Right forelimb (tissue), 1 donor: ENCODE measurements around the gene PLCG2.

Source experiments
- DNase-seq: peaks from one replicate; pipeline ENCODE4 v3.0.0-alpha.2; 2018

Gene PLCG2

GRCh38 chr16:81882559-81882958 lies 103.5 kb downstream of the PLCG2 start:
- no peak for DNase-seq

- no peak for DNase-seq
These were observed 104.1 kb downstream of the PLCG2 start for GRCh38 chr16:81883235-81883634.

- DNase-seq: no peak
These were observed 107.0 kb downstream of the PLCG2 start for GRCh38 chr16:81885976-81886586.

GRCh38 chr16:81888520-81889394 lies 109.7 kb downstream of the PLCG2 start:
- DNase-seq: no peak

- DNase-seq: no peak
These were observed 112.8 kb downstream of the PLCG2 start for GRCh38 chr16:81891736-81892364.

- no peak for DNase-seq
These were observed 115.5 kb downstream of the PLCG2 start for GRCh38 chr16:81894592-81894991.

- no peak for DNase-seq
These were observed 117.8 kb downstream of the PLCG2 start for GRCh38 chr16:81896902-81897301.

GRCh38 chr16:81899601-81900000 lies 120.5 kb downstream of the PLCG2 start:
- no peak for DNase-seq

GRCh38 chr16:81900014-81900413 lies 120.9 kb downstream of the PLCG2 start:
- no peak for DNase-seq

GRCh38 chr16:81900456-81900855 lies 121.4 kb downstream of the PLCG2 start:
- DNase-seq: no peak

GRCh38 chr16:81901484-81901883 lies 122.4 kb downstream of the PLCG2 start:
- DNase-seq: no peak

- DNase-seq: no peak
These were observed 122.9 kb downstream of the PLCG2 start for GRCh38 chr16:81902025-81902424.

- DNase-seq: no peak
These were observed 125.2 kb downstream of the PLCG2 start for GRCh38 chr16:81904320-81904719.

GRCh38 chr16:81905277-81905676 lies 126.2 kb downstream of the PLCG2 start:
- no peak for DNase-seq

GRCh38 chr16:81907681-81908080 lies 128.6 kb downstream of the PLCG2 start:
- no peak for DNase-seq

GRCh38 chr16:81908466-81909262 lies 129.6 kb downstream of the PLCG2 start:
- no peak for DNase-seq

- no peak for DNase-seq
These were observed 131.3 kb downstream of the PLCG2 start for GRCh38 chr16:81910366-81910885.

- no peak for DNase-seq
These were observed 133.3 kb downstream of the PLCG2 start for GRCh38 chr16:81912395-81912794.

- no peak for DNase-seq
These were observed 134.1 kb downstream of the PLCG2 start for GRCh38 chr16:81913222-81913621.

GRCh38 chr16:81917375-81917774 lies 138.3 kb downstream of the PLCG2 start:
- DNase-seq: no peak

GRCh38 chr16:81918927-81919326 lies 139.8 kb downstream of the PLCG2 start:
- no peak for DNase-seq

- no peak for DNase-seq
These were observed 141.4 kb downstream of the PLCG2 start for GRCh38 chr16:81920498-81920897.
